Thyroid gland (tissue), 4 donors: ENCODE results near the gene PAK5.

Source experiments
- CTCF ChIP-seq, 6 experiments: fragments of 200-600 bp in 3 of 6; fragments of 450-650 bp in 3 of 6; sonication (generic) in 3 of 6; IDR thresholded peaks; one replicate each; pipeline ENCODE4 v1.5.1; 2016 to 2019; ENCODE audit warnings: antibody characterized with exemption in 6 of 6, mild to moderate bottlenecking in 2 of 6, inconsistent platforms in 1 of 6, moderate library complexity in 1 of 6
- POLR2A ChIP-seq, 2 donors: fragments of 450-650 bp; IDR thresholded peaks; one replicate each; pipeline ENCODE4 v1.6.1; 2017; ENCODE audit warnings: antibody characterized with exemption in 2 of 2, mild to moderate bottlenecking in 2 of 2, moderate library complexity in 1 of 2

DNA sequence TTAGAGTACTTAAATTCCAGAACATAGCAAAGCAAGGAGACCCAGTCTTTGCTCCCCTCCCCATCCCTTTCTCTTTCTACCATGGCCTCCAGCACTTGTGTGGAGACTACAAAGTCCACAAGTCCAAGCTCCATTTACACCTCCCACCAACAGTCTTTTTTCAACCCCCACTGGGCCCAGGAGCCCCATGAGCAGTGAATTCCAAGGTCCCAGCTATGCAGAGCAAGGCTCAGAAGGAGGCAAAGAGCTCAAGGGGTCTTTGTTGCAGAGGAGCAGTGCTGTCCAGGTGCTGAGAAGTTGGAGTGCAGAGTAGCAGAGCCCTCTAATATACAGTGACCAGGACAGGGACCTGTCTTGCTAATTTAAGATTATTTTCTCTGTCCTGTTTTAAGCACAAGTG is 9.0 kb downstream of the PAK5 start:
- no peak for TF ChIP-seq CTCF (IDR thresholded peaks at IDR 0.05)
- TF ChIP-seq POLR2A (IDR thresholded peaks at IDR 0.05) = no peak
